K562 (cell line): ENCODE data around the gene CHCHD6. TPM values are rescaled to one million over a fixed set of nuclear protein-coding genes. Genes with fewer than 3 reads are reported as not detected.

ENCODE experiments used
- ATAC-seq: fragments of 200-7000 bp; cut with Tn5 transposase; 3 replicates; pipeline ENCODE4 v1.9.1; 2020; ENCODE audit warnings: moderate library complexity
- BruUV-seq: library from RNA; stranded (reverse); fragments of 400-500 nt; replicated peaks from 2 replicates; lab custom pipeline; 2021; lab: Mats Ljungman, UMichigan
- CTCF ChIA-PET: fragments of 300-600 bp; formaldehyde crosslinking; extraction: SDS; loops from one replicate; lab custom pipeline; 2021; ENCODE audit warnings: low intra/inter-chr PET ratio; lab: Yijun Ruan, JAX
- POLR2A ChIA-PET: fragments of 300-600, 350-650 bp; sonication (Branson Sonifier 250); formaldehyde crosslinking; extraction: SDS; loops from one replicate; lab custom pipeline; 2021; ENCODE audit warnings: antibody characterized with exemption, inconsistent platforms; lab: Yijun Ruan, JAX
- DNase-seq, 4 experiments: peaks; one replicate each; pipeline versions ENCODE4 v3.0.0 to v3.0.0-alpha.2; 2011 to 2018; ENCODE audit warnings: low spot score in 3 of 4, mixed read lengths in 3 of 4; ENCODE audit errors: extremely low read depth in 1 of 4
- FAIRE-seq: peaks from 2 replicates; lab custom pipeline; 2011; peaks lifted over from hg19 to GRCh38; lab: Jason Lieb, UNC
- H2AFZ ChIP-seq: 2 replicates; pipeline ENCODE4 v1.6.0; 2011; ENCODE audit warnings: low read depth, low read length, control low read depth, inconsistent platforms
- H3K27ac ChIP-seq: fragments of 200-600 bp; 3 replicates; pipeline ENCODE4 v1.8.0; 2011; ENCODE audit warnings: low read depth, mild to moderate bottlenecking, control low read depth, inconsistent platforms, low read length, moderate library complexity, mixed read lengths; ENCODE audit errors: extremely low read depth
- H3K27me3 ChIP-seq, 2 experiments: fragments of 300-600 bp in 1 of 2; 2 replicates in 1 of 2; 3 replicates in 1 of 2; pipeline versions ENCODE4 v1.6.0 to v1.8.0; 2011; ENCODE audit warnings: inconsistent platforms in 2 of 2, low read length in 2 of 2, mild to moderate bottlenecking in 1 of 2, mixed read lengths in 1 of 2, moderate library complexity in 1 of 2; ENCODE audit not compliant: control insufficient read depth in 2 of 2, insufficient read depth in 2 of 2
- H3K36me3 ChIP-seq: fragments of 300-600 bp; 3 replicates; pipeline ENCODE4 v1.8.0; 2011; ENCODE audit warnings: mild to moderate bottlenecking, low read length, inconsistent platforms; ENCODE audit not compliant: control insufficient read depth, insufficient read depth
- H3K4me1 ChIP-seq, 2 experiments: fragments of 200-600 bp in 1 of 2; replicated peaks in 1 of 2; 2 replicates in 1 of 2; 3 replicates in 1 of 2; pipeline versions ENCODE4 v1.5.1 to v1.8.0; 2011; ENCODE audit warnings: inconsistent platforms in 2 of 2, low read length in 2 of 2, mild to moderate bottlenecking in 1 of 2, mixed read lengths in 1 of 2, moderate library complexity in 1 of 2; ENCODE audit not compliant: control insufficient read depth in 2 of 2, insufficient read depth in 2 of 2
- H3K4me2 ChIP-seq: 2 replicates; pipeline ENCODE4 v1.6.1; 2011; ENCODE audit warnings: low read length, control low read depth, inconsistent platforms, mixed read lengths; ENCODE audit not compliant: insufficient read depth
- H3K4me3 ChIP-seq: fragments of 200-600 bp; sonication (generic), shearing (Covaris generic); 2 replicates; pipeline ENCODE4 v1.5.1; 2016; ENCODE audit warnings: control low read depth, inconsistent platforms
- H3K79me2 ChIP-seq: fragments of 200-600 bp; 3 replicates; pipeline ENCODE4 v1.8.0; 2011; ENCODE audit warnings: low read length, inconsistent platforms; ENCODE audit not compliant: control insufficient read depth, insufficient read depth
- H3K9ac ChIP-seq, 2 experiments: 2 replicates each; pipeline versions ENCODE4 v1.6.0 to v1.6.1; 2011; ENCODE audit warnings: low read depth in 2 of 2, low read length in 2 of 2, control low read depth in 1 of 2, inconsistent platforms in 1 of 2, mild to moderate bottlenecking in 1 of 2, mixed read lengths in 1 of 2; ENCODE audit not compliant: insufficient read depth in 1 of 2
- H3K9me1 ChIP-seq: one replicate; pipeline ENCODE4 v1.6.0; 2011; ENCODE audit warnings: inconsistent platforms, mild to moderate bottlenecking, low read length, moderate library complexity; ENCODE audit not compliant: control insufficient read depth, insufficient read depth
- H3K9me3 ChIP-seq: replicated peaks from 2 replicates; pipeline ENCODE4 v1.5.1; 2011; ENCODE audit warnings: low read depth, low read length, inconsistent platforms; ENCODE audit not compliant: control insufficient read depth, insufficient read depth
- H4K20me1 ChIP-seq: replicated peaks from 2 replicates; pipeline ENCODE4 v1.6.1; 2011; ENCODE audit warnings: low read length, inconsistent platforms, mixed read lengths; ENCODE audit not compliant: control insufficient read depth, insufficient read depth
- BRF1 ChIP-seq: IDR thresholded peaks from 3 replicates; pipeline ENCODE4 v1.6.1; 2011; ENCODE audit warnings: borderline replicate concordance, mild to moderate bottlenecking; ENCODE audit not compliant: insufficient read length; ENCODE audit errors: extremely low read depth
- FOXA3 ChIP-seq, 2 experiments: fragments of 450-650 bp in 1 of 2; sonication (generic) in 1 of 2; formaldehyde crosslinking; IDR thresholded peaks in 1 of 2; conservative IDR thresholded peaks in 1 of 2; 2 replicates each; pipeline versions ENCODE4 v1.4.0 to v1.8.0; 2020 to 2022; ENCODE audit warnings: mild to moderate bottlenecking in 2 of 2, missing genetic modification reagents in 1 of 2
- HLTF ChIP-seq: fragments of 450-650 bp; IDR thresholded peaks from 2 replicates; pipeline ENCODE4 v1.6.1; 2016
- LEF1 ChIP-seq: fragments of 450-650 bp; IDR thresholded peaks from 2 replicates; pipeline ENCODE4 v1.6.1; 2016; ENCODE audit warnings: mild to moderate bottlenecking
- ZNF407 ChIP-seq: fragments of 450-650 bp; IDR thresholded peaks from 2 replicates; pipeline ENCODE4 v1.6.1; 2016; ENCODE audit warnings: low read depth
- ZNF444 ChIP-seq: fragments of 250-450 bp; sonication (Bioruptor Pico); IDR thresholded peaks from 2 replicates; pipeline ENCODE4 v1.4.0; 2020; ENCODE audit warnings: mild to moderate bottlenecking, moderate library complexity
- ZNF449 ChIP-seq: fragments of 250-450 bp; sonication (Bioruptor Pico); IDR thresholded peaks from 2 replicates; pipeline ENCODE4 v1.8.0; 2022; ENCODE audit warnings: moderate library complexity, mild to moderate bottlenecking, inconsistent platforms
- WGBS: fragments of 100-300 bp; shearing (Covaris generic); methylation state at CpG from one replicate; pipeline ENCODE4 v1.1.6; 2016; ENCODE audit warnings: low coverage, mixed read lengths; ENCODE audit not compliant: insufficient coverage; ENCODE audit errors: missing lambda C conversion rate; 5-methylcytosine and 5-hydroxymethylcytosine counted together
- in situ Hi-C: fragments of 300-500 bp; cut with MboI; formaldehyde crosslinking; loops from 4 replicates; pipeline ENCODE4 v1.15.0; 2018; ENCODE audit warnings: inconsistent platforms, mixed read lengths
- intact Hi-C: fragments of 100-400 bp; cut with micrococcal nuclease; formaldehyde crosslinking; loops from 2 replicates; pipeline ENCODE4 v1.14.2; 2022
- polyA plus RNA-seq, 8 experiments: library from polyadenylated mRNA; depleted of rRNA in 4 of 8; stranded (reverse) in 5 of 8; unstranded in 3 of 8; fragments of >200 nt; fragmentation: Nextera tagmentation in 2 of 8; fragmentation: Illumina TruSeq in 1 of 8; extraction: Ambion mirVana in 2 of 8; extraction: Trizol in 1 of 8; gene quantifications; 2 replicates each; pipeline versions ENCODE4 v1.2.1 to v1.2.3, GENCODE V29; 2011 to 2014; ENCODE audit warnings: inconsistent platforms in 1 of 8, missing spikeins in 1 of 8
- total RNA-seq, 7 experiments: library from RNA; depleted of rRNA in 6 of 7; stranded (reverse); fragments of >200 nt in 6 of 7; fragmentation: Illumina TruSeq in 2 of 7; extraction: Trizol in 2 of 7; gene quantifications; 2 replicates each; pipeline versions ENCODE4 v1.2.1 to v1.2.3, GENCODE V29; 2011 to 2021; ENCODE audit warnings: low replicate concordance in 1 of 7

Gene CHCHD6
- total and polyA plus RNA-seq, 9 of the 15 experiments (the other 6 are each of a cell fraction or from before 2014, with no cell fraction given) = 4.6 to 18.6 (median 10.9) TPM

- TF ChIP-seq ZNF407 (no peak), LEF1 (no peak)
- TF ChIP-seq, all 486 proteins: peak for 0
Measured at GRCh38 chr3:126672340-126672739, 31.7 kb upstream of the CHCHD6 start (continued).

- CTCF ChIA-PET = no interaction called here
- DNase-seq = no peak
- no peak overlapping the region for H2AFZ ChIP-seq
- H3K27ac ChIP-seq = no peak overlapping the region
- H3K9me1 ChIP-seq = no peaks in the 10 kb centered on the region
- 4% methylated on average over 4 of the region's 6 CpGs for WGBS
- H3K27me3 ChIP-seq = peaks cover 0 to 8% of the 10 kb centered on the region in 2 experiments; a peak in 2 of 5 replicates
- POLR2A ChIA-PET = interaction anchor here (0.6 kb wide), 1 partner anchor 9 kb away, joined by 3 read pairs; no protein-coding TSS in a partner anchor
- in situ Hi-C loops (loop anchor here (10.0 kb wide), 1 partner anchor 782 kb away; no protein-coding TSS in a partner anchor), intact Hi-C loops (loop anchor here (10.0 kb wide), 1 partner anchor 782 kb away; no protein-coding TSS in a partner anchor)
- H3K9ac ChIP-seq = no peak overlapping the region
- FAIRE-seq = no peak
- no TSS peak for BruUV-seq
- no peak overlapping the region for H3K4me2 ChIP-seq
- H3K36me3 ChIP-seq = no peaks in the 10 kb centered on the region
- no peak for ATAC-seq
- H4K20me1 ChIP-seq = no peaks in the 10 kb centered on the region
- no peak overlapping the region for H3K4me3 ChIP-seq
- no peaks in the 10 kb centered on the region for H3K4me1 ChIP-seq
- no peaks in the 10 kb centered on the region for H3K79me2 ChIP-seq
- H3K9me3 ChIP-seq = no peaks in the 10 kb centered on the region
- TF ChIP-seq FOXA3 (CRISPR knock-in tag; conservative IDR thresholded peaks at IDR 0.05 in 1 of 2, IDR thresholded peaks at IDR 0.05 in 1 of 2) = no peak
- no peak for TF ChIP-seq HLTF
- TF ChIP-seq ZNF449 (CRISPR knock-in tag) = no peak
- no peak for TF ChIP-seq BRF1
- TF ChIP-seq ZNF444 (CRISPR knock-in tag) = no peak
Measured at GRCh38 chr3:126672741-126673140, 31.3 kb upstream of the CHCHD6 start.
